Stimulated activated CD8-positive, alpha-beta memory T cell treated with anti-CD3 and anti-CD28 coated beads, Interleukin-7, amount 100 ng/mL, for 1 hour (primary cell): ENCODE data around the gene PI4K2A.

Experiments
- DNase-seq, 2 donors: peaks; one replicate each; pipeline ENCODE4 v3.0.0-alpha.2; 2020; ENCODE audit warnings: low read depth in 2 of 2

The PI4K2A gene

GRCh38 chr10:97640174-97640867 is at the start of gene PI4K2A:
TSS of gene PI4K2A (plus strand) at chr10:97640671. CDS start at chr10:97640743, 72 bp downstream.
- peak; percentile 95 to 96 for DNase-seq

- DNase-seq = no peak
Measured at GRCh38 chr10:97590748-97591495, 49.5 kb upstream of the PI4K2A start.

GRCh38 chr10:97593421-97593820 is 47.0 kb upstream of the PI4K2A start:
- no peak for DNase-seq

GRCh38 chr10:97596101-97597082 is 44.1 kb upstream of the PI4K2A start:
- DNase-seq = no peak

- no peak for DNase-seq
Measured at GRCh38 chr10:97597778-97598177, 42.7 kb upstream of the PI4K2A start.

- no peak for DNase-seq
Measured at GRCh38 chr10:97598407-97599271, 41.8 kb upstream of the PI4K2A start.

GRCh38 chr10:97599272-97599619 is 41.2 kb upstream of the PI4K2A start:
- DNase-seq = no peak

GRCh38 chr10:97600616-97601015 is 39.9 kb upstream of the PI4K2A start:
- DNase-seq = no peak

GRCh38 chr10:97601268-97602215 is 38.9 kb upstream of the PI4K2A start:
- no peak for DNase-seq

- no peak for DNase-seq
Measured at GRCh38 chr10:97607095-97607636, 33.3 kb upstream of the PI4K2A start.

GRCh38 chr10:97608991-97609561 is 31.4 kb upstream of the PI4K2A start:
- no peak for DNase-seq

GRCh38 chr10:97611473-97611872 is 29.0 kb upstream of the PI4K2A start:
- no peak for DNase-seq

- no peak for DNase-seq
Measured at GRCh38 chr10:97612386-97612785, 28.1 kb upstream of the PI4K2A start.

GRCh38 chr10:97618285-97618684 is 22.2 kb upstream of the PI4K2A start:
- no peak for DNase-seq

GRCh38 chr10:97618733-97619132 is 21.7 kb upstream of the PI4K2A start:
- no peak for DNase-seq

GRCh38 chr10:97623277-97623676 is 17.2 kb upstream of the PI4K2A start:
- DNase-seq = no peak

GRCh38 chr10:97627731-97628130 is 12.7 kb upstream of the PI4K2A start:
- DNase-seq = no peak

GRCh38 chr10:97628228-97628627 is 12.2 kb upstream of the PI4K2A start:
- DNase-seq = no peak

GRCh38 chr10:97629289-97629688 is 11.2 kb upstream of the PI4K2A start:
- DNase-seq = no peak
